HG03280 (cell line): ENCODE measurements around the gene KMT2B.
"Not testable (repeated sequence)": the region's sequence is repeated elsewhere in the genome, so short reads cannot be mapped to it uniquely, and the experiment has no call there.

Experiments used
- ATAC-seq: cut with Tn5 transposase; IDR thresholded peaks from one replicate; pipeline ENCODE4 v1.9.1; 2021; ENCODE audit warnings: mild to moderate bottlenecking, moderate library complexity; ENCODE audit not compliant: unreplicated experiment

The KMT2B gene

GRCh38 chr19:35710784-35711723 is 6.7 kb upstream of the KMT2B start:
- ATAC-seq, result no peak

GRCh38 chr19:35712567-35713505 is 5.0 kb upstream of the KMT2B start:
- ATAC-seq, result no peak

GRCh38 chr19:35713506-35713850 is 4.3 kb upstream of the KMT2B start:
- ATAC-seq, result no peak

- ATAC-seq, result no peak
Observed at GRCh38 chr19:35713904-35714495, 3.8 kb upstream of the KMT2B start.

GRCh38 chr19:35714601-35715354 is 3.0 kb upstream of the KMT2B start:
- ATAC-seq, result no peak

DNA sequence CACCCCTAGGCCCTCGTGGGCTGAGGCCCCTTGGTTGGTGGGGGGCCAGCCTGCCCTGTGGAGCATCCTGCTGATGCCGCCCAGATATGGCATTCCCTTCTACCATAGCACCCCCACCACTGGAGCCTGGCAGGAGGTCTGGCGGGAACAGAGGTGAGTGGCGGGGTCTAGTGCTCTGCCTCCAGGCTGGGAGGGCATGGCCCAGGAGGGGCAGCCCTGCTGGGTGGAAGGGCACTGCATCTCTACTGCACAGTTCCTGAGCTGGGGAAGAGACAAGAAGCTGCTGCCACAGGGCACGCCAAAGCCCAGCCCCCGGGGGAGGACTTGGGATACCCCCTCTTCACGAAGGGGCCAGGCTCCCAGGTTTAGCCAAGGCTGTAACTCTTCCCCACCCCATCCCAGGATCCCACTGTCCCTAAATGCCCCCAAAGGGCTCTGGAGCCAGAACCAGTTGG is 2.4 kb upstream of the KMT2B start:
- ATAC-seq, result no peak

GRCh38 chr19:35715981-35716800 is 1.6 kb upstream of the KMT2B start:
- no peak for ATAC-seq

- ATAC-seq, result peak; percentile 57
Observed at GRCh38 chr19:35716801-35717664, 770 bp upstream of the KMT2B start.

- no peak for ATAC-seq
Observed at GRCh38 chr19:35718345-35719041, 690 bp downstream of the KMT2B start.

GRCh38 chr19:35719402-35720162 is 1.8 kb downstream of the KMT2B start:
- ATAC-seq, result no peak

- no peak for ATAC-seq
Observed at GRCh38 chr19:35720163-35720524, 2.3 kb downstream of the KMT2B start.

- ATAC-seq, result no peak
Observed at GRCh38 chr19:35720648-35721047, 2.8 kb downstream of the KMT2B start.

- ATAC-seq, result no peak
Observed at GRCh38 chr19:35721374-35721773, 3.6 kb downstream of the KMT2B start.

DNA sequence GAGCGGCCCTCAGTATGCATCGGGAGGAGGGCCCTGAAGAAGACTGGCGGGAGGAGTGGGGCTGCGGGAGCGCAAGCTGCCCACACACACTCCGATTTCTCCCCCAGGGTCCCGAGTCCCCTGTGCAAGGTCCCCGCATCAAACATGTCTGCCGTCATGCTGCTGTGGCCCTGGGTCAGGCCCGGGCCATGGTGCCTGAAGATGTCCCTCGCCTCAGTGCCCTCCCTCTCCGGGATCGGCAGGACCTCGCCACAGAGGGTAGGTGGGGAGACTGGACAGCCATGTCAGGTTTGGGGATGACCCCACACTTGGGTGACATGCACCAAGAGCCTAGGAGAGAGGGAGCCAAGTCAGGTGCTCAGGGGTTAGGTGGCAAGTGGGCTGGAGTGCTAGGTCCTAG is 4.7 kb downstream of the KMT2B start:
- ATAC-seq, result no peak

- ATAC-seq, result no peak
Observed at GRCh38 chr19:35722897-35723296, 5.1 kb downstream of the KMT2B start.

- no peak for ATAC-seq
Observed at GRCh38 chr19:35723671-35724070, 5.9 kb downstream of the KMT2B start.

GRCh38 chr19:35724132-35724531 is 6.3 kb downstream of the KMT2B start:
- not testable (repeated sequence) for ATAC-seq
